ENCODE results near the gene ABCD1. TPM values are rescaled to one million over a fixed set of nuclear protein-coding genes. Genes with fewer than 3 reads are reported as not detected.
A peak's percentile ranks its signal among the peaks of the same experiment; 100 is the strongest.
"Not testable (repeated sequence)": the region's sequence is repeated elsewhere in the genome, so short reads cannot be mapped to it uniquely, and the experiment has no call there.

The ABCD1 gene
- total RNA-seq, 4 donors from 2014 or later = 13.0 to 36.6 (median 15.0) TPM

- Histone ChIP-seq H3K4me3 (peak overlapping the region in 3 of 4 donors; percentile 21 to 83 (median 28)), H3K36me3 (peaks cover 0 to 7% (median 0%) of the 10 kb centered on the region in 3 donors), H3K27ac (peak overlapping the region; percentile 36 to 92 (median 90)), H3K4me1 (peaks cover 0 to 54% (median 38%) of the 10 kb centered on the region in 4 donors), H3K27me3 (no peaks in the 10 kb centered on the region), H3K9me3 (no peaks in the 10 kb centered on the region)
- 37% methylated on average over 19 of the region's 35 CpGs; no CpG with 5 or more reads in 1 of the 2 donors for WGBS, 2 donors
- DNase-seq (ENCODE audit: low spot score in 2 of 2) = peak; percentile 24 to 43
- TF ChIP-seq CTCF (IDR thresholded peaks at IDR 0.05) = no peak
- no peak for TF ChIP-seq POLR2A (IDR thresholded peaks at IDR 0.05)
- TF ChIP-seq EP300 (IDR thresholded peaks at IDR 0.05) = peak in 1 of 2 donors; percentile 61
These were observed 1.8 kb downstream of the ABCD1 start for GRCh38 chrX:153726286-153727122.

- DNase-seq (ENCODE audit: low spot score in 2 of 2) = peak; percentile 8 to 17
- H3K4me1 ChIP-seq = peaks cover 0 to 50% (median 38%) of the 10 kb centered on the region in 4 donors
These were observed 2.7 kb downstream of the ABCD1 start for GRCh38 chrX:153727123-153727931.

GRCh38 chrX:153728095-153728494 lies 3.4 kb downstream of the ABCD1 start:
- Histone ChIP-seq H3K36me3 (peaks cover 0 to 7% (median 0%) of the 10 kb centered on the region in 3 donors), H3K27ac (peak overlapping the region in 3 of 4 donors; percentile 88 to 92 (median 91)), H3K4me3 (no peak overlapping the region), H3K4me1 (peaks cover 0 to 42% (median 35%) of the 10 kb centered on the region in 4 donors), H3K27me3 (no peaks in the 10 kb centered on the region), H3K9me3 (no peaks in the 10 kb centered on the region)
- TF ChIP-seq EP300 (IDR thresholded peaks at IDR 0.05) = no peak
- no peak for TF ChIP-seq CTCF (IDR thresholded peaks at IDR 0.05)
- TF ChIP-seq POLR2A (IDR thresholded peaks at IDR 0.05) = no peak
- no peak for DNase-seq (ENCODE audit: low spot score in 2 of 2)
- WGBS, 2 donors = 91% methylated on average over 5 of the region's 6 CpGs; no CpG with 5 or more reads in 1 of the 2 donors

More at GRCh38 chrX:153727123-153727931, 2.7 kb downstream of the ABCD1 start:
- no peaks in the 10 kb centered on the region for H3K27me3 ChIP-seq
- WGBS, 2 donors = 59 to 61% methylated on average over 6 to 16 of the region's 23 CpGs
- peak overlapping the region in 2 of 4 donors; percentile 28 to 83 for H3K4me3 ChIP-seq
- H3K9me3 ChIP-seq = no peaks in the 10 kb centered on the region
- TF ChIP-seq EP300 (IDR thresholded peaks at IDR 0.05) (peak in 1 of 2 donors; percentile 6), POLR2A (IDR thresholded peaks at IDR 0.05) (no peak), CTCF (IDR thresholded peaks at IDR 0.05) (no peak)
- H3K36me3 ChIP-seq = peaks cover 0 to 7% (median 0%) of the 10 kb centered on the region in 3 donors
- peak overlapping the region in 3 of 4 donors; percentile 88 to 92 (median 91) for H3K27ac ChIP-seq

- WGBS, 2 donors = 91 to 94% methylated on average over 9 to 23 of the region's 23 CpGs
- no peak for DNase-seq (ENCODE audit: low spot score in 2 of 2)
- TF ChIP-seq POLR2A (IDR thresholded peaks at IDR 0.05) (no peak), EP300 (IDR thresholded peaks at IDR 0.05) (no peak), CTCF (IDR thresholded peaks at IDR 0.05) (no peak)
- H3K36me3 ChIP-seq = peaks cover 0 to 7% (median 0%) of the 10 kb centered on the region in 3 donors
- H3K27me3 ChIP-seq = no peaks in the 10 kb centered on the region
- no peak overlapping the region for H3K4me3 ChIP-seq
- no peak overlapping the region for H3K27ac ChIP-seq
- H3K9me3 ChIP-seq = no peaks in the 10 kb centered on the region
- peaks cover 0 to 39% (median 35%) of the 10 kb centered on the region in 4 donors for H3K4me1 ChIP-seq
These were observed 4.4 kb downstream of the ABCD1 start for GRCh38 chrX:153728951-153729631.

GRCh38 chrX:153730115-153730514 lies 5.5 kb downstream of the ABCD1 start:
- H3K4me3 ChIP-seq; DNase-seq (ENCODE audit: low spot score in 2 of 2); H3K36me3 ChIP-seq; H3K9me3 ChIP-seq; H3K27me3 ChIP-seq; H3K27ac ChIP-seq: not testable (repeated sequence)
- 92% methylated on average over 23 of the region's 23 CpGs for WGBS, 2 donors
- peaks cover 0 to 36% (median 31%) of the 10 kb centered on the region in 4 donors for H3K4me1 ChIP-seq

Measured in tibial nerve (tissue), 4 donors.